Prostate gland (tissue), 2 donors: ENCODE measurements around the gene SEMA3A.

Experiments
- CTCF ChIP-seq, 4 experiments: fragments of 200-600 bp in 2 of 4; fragments of 450-650 bp in 2 of 4; sonication (generic) in 2 of 4; IDR thresholded peaks; 1 replicate in 3 of 4; 2 replicates in 1 of 4; pipeline ENCODE4 v1.5.1; 2016 to 2019; ENCODE audit warnings: antibody characterized with exemption in 4 of 4, mild to moderate bottlenecking in 2 of 4, moderate library complexity in 2 of 4
- POLR2A ChIP-seq: fragments of 450-650 bp; IDR thresholded peaks from one replicate; pipeline ENCODE4 v1.6.1; 2016; ENCODE audit warnings: antibody characterized with exemption, mild to moderate bottlenecking
- POLR2AphosphoS5 ChIP-seq: sonication (generic); formaldehyde crosslinking; IDR thresholded peaks from one replicate; pipeline ENCODE4 v1.6.1; 2017; ENCODE audit warnings: antibody characterized with exemption

GRCh38 chr7:84209006-84209405 is 14.4 kb upstream of the SEMA3A start:
- TF ChIP-seq CTCF (IDR thresholded peaks at IDR 0.05) (no peak), POLR2A (no peak), POLR2AphosphoS5 (no peak)
